ENCODE measurements around the gene PDE2A.
A peak's percentile ranks its signal among the peaks of the same experiment; 100 is the strongest.

PDE2A gene

DNA sequence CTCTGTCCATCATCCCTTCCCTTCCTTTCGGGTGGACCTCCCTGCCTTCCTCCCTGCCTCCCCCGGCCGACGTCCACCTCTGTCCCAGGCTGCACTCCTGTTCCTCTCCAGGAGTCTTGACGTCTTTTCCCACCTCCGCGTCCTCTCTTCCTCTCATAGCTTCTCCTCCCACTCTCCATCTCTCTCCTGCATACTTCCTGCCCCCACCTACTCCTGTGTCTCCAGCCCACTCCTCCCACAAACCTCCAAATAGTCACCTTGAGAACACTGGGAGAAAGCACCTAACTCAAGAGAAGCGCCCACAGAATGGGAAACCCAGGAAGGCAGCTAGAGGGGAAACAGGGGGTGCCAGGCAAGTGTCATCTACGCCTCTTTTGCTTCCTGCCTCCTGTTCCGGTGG, 60.8 kb downstream of the PDE2A start:
- no peak for DNase-seq (ENCODE audit: low spot score)

DNA sequence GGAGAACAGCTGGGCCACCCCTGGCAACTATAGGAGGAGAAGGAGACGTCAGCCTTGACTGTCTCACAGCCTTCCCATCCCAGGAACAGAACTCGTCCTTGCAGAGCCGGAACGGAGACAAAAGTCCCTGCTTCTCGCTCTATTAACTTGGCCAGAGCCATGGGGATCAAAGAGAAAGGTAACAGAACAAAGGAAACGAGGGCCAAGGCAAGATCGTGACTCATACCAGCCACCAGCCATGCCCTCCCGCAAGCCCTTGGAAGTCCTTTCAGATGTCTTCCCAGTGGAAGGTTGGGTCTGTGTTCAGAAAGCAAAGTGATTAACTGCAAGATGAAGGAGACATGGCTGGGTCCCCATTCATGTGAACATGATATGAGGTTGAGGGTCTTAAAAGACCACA, 64.7 kb downstream of the PDE2A start:
- DNase-seq (ENCODE audit: low spot score), result no peak

DNA sequence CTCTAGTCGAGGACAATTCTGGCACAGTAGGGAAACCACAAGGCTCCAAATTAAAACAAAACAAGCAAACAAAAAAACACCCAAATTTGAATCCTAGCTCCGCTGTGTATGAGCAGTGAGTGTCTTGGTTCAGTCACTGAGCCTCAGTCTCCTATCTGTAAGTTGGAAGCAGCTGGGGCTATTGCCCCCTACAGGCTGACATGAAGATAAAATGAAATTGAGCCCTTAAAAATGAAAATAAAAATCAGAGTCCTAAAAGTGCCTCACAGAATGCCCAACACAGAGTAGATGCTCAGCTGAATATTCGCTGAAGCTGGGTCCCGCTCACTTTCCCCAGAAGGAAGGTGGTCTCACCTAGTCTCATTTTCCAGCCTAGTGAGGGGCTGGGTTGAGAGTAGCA, 65.2 kb downstream of the PDE2A start:
- no peak for DNase-seq (ENCODE audit: low spot score)

DNA sequence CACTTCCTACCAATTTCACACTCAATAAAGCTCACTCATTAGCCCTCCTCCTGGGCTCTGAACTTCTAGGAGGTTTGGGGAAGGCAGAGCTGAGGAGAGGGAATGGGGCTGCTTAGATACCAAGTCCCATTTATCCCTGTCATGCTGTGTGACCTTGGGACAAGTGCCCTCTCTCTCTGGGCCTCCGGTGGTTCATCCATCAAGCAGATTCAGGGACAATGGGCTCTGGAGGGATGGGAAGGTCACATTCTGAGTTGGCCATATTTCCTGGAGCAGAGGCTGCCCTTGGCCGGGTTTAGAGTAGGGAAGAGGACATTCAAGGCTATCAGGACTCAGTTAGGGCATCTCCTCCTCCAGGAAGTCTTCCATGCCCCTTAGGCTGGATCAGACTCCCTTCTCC, 66.7 kb downstream of the PDE2A start:
- no peak for DNase-seq (ENCODE audit: low spot score)

DNA sequence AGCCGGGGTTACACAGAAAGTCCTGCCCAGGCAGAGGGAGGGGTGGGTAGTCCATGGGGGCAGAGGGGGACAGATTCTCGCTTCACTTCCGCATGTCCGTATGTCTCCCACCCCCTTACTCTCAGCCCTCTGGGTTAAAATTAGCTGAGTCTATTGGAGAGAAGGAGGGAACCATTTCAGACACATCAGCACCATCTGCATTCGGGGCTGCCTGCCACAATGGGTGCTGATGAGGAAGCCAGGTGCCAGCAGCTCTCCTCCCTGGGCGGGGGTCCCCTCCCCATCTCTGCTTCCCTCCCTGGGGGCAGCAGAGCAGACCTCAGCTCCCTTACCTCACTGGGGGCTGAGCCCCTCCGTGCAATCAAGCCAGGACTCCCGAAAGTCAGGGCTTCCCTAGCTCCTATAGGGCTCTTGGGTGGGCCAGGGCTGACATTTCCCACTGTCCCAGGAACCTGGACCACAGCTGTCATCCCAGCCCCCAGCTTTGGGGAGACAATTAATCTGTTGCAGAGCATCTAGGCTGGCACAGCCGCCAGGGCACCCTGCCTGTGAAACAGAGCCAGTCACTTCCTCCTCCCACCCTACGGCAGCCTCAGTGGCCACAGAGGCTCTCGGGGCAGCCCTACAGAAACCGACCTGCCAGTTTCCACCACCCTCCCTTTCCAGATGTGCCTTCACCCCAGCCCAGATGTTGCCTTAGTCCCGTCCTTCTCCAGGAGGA, 67.3 kb downstream of the PDE2A start:
- no peak for DNase-seq (ENCODE audit: low spot score)

DNA sequence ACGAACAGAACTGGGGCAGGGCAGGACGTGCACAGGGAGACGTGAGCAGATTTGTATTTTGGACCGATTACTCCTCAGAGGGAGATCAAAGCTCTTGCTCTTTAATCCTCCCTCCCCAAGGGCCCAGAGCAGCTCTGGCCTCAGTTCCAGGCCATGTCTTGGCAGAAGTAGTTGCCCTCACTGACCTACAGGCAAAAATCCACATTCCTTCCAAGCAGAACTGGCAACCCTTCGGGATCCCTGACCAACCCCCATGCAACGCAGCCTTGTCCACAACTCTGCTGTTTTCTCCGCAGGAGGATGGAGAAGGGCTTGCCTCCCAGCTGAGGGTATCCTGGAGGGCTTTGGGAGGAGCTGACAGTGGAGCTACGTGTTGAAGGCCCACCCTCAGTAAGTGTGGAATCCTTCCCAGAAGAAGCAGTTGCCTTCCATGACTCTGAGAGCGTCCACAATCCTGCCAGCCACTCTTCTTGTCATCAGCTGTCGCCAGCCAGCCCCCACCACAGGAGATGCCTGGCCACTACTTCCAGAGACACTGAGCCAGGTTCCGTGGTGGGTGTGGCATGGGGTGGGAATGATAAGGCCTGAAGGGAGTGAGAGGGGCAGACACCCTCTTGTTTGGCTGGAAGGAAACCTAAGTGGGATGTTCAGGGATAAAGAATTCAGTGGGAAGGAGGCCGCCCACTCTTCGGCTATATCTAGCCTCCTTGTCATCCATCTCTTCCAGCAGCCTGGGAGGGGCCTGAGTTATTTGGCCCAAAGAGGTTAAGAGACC, 68.1 kb downstream of the PDE2A start:
- DNase-seq (ENCODE audit: low spot score), result no peak

DNA sequence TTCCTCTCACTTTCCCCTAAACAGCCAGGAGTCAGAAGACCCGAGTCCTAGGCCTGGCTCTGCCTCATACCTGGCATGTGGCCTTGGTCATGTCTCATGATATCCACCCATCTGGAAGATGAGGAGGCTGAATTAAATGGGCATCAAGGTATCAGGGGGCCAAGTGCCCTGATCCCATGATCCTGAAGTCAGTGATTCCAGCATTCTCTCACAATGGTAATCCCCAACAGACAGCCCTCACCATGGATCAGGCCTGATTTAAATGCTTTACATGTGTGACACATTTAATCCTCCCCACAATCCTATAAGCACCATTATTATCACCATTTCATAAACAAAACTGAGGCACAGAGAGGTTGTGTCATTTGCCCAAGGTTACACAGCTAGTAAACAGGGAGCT, 70.0 kb downstream of the PDE2A start:
- DNase-seq (ENCODE audit: low spot score), result peak; percentile 71

DNA sequence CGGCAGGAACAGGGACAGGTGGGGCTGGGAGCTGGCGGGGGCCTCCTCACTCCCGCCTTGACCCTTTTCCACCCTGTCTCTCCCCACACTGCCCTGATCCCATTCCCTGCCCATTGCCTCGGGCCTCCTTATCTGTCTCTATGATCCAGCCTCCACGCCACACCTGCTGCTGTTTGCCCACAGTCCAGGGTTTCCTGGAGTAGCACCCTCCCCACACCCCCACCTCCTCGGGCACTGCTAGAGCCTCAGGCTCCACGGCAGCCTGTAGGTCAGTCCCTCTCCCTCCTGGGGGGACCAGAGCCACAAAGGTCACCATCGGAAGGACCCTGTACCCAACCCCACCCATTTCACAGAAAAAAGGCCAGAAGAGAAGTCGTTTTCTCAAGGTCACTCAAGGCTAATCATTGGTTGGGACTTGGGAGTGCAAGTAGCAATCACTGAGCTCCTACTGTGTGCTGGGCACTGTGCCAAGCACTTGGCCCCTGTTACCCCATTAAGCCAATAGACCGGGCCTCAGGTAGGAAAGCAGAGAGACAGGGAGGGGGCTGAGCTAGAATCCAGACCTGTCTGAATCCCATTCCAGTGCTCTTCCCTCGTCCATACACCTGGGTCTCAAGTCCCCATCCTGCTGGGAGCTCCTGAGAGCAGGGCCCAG, 71.8 kb downstream of the PDE2A start:
- DNase-seq (ENCODE audit: low spot score), result no peak

DNA sequence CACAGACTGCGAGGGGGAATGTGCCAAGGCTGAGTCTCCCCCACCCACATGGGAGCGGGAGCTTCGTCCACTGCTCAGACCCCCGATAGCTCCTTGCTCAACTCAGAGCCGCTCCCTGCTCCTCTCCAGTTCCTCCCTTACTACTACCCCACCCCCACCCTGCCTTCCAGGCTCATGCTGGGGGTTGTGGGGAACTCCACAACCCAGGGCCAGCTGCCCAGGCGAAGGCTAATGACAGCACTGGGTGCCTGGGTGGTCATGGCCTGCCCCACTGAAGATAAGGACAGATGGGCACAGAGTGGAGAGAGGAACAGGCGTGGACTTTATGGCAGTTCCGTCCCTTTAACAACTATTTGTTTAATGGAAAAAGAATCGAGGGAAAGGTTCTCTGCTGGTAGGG, 73.7 kb downstream of the PDE2A start:
- DNase-seq (ENCODE audit: low spot score), result no peak

DNA sequence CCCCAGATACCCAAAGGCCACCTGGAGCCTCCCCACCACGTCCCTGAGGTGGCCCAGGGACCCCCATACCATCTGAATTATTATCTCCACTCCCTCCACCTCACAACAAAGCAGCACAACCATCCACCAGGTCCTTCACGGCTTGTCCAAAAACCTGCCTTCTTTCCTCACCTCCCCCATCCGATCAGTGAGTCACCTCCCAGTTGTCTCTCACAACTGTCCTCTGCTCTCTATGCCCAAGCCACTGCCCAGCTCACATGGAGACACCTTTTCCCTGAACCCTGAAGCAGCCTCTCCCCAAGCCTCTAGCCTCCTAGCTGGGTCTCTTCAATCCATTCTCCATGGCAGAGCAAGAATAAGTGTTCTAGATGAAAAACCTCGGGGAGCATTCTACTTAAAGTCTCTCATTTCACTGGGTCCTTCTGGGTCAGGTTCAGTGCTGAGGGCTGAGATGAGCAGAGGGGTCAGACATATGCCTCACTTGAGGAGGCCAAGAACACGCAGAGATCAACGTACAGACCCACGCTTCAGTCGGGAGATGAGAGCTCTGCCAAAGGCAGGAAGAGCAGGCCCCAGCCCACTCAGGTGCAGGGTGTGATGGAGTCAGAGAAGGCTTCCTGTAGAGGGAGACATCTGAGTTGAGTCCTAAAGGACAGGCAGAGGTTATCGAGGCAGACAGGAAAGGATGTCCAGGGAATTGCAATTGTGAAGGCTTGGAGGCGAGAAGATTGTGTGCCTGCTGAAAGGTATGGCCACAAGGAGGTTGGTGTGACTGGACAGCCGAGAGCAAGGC, 74.7 kb downstream of the PDE2A start:
- no peak for DNase-seq (ENCODE audit: low spot score)

DNA sequence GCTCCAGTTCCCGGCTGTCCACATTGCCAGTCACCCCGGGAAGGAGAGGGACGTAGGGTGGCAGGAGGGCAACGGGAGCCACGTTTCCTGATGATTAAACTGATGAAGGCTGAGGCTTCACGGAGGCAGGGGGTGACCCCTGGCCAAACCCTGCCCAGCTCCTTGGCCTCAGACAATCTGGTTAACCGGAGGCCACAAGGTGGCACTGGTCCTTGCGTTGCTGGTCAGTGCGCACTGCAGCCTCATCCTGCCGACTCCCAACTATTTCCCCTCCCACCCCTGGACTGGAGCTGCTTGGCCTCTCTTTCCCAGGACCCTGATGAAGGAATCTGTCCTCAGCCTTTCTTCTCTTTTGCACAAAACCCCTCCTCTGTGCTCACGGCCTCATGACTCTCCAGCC, 75.3 kb downstream of the PDE2A start:
- no peak for DNase-seq (ENCODE audit: low spot score)

DNA sequence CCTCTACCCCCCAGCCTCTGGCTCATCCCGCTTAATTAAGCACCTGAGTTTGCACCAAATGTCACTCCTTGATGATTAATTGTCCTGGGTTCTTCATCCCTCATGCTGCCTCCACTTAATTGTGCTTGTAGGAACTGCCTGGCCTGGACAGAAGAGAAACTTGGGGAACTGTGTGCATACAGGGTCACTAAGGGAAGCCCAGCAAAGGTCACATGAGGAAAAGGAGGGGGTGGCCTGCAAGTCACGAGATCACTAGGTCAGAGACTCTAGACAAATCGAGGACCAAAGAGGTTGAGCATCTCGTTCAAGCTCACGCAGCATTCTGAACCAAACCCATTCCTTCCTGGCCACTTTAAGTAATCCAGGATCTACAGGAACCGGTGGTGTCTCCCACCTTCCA, 75.8 kb downstream of the PDE2A start:
- DNase-seq (ENCODE audit: low spot score), result no peak

DNA sequence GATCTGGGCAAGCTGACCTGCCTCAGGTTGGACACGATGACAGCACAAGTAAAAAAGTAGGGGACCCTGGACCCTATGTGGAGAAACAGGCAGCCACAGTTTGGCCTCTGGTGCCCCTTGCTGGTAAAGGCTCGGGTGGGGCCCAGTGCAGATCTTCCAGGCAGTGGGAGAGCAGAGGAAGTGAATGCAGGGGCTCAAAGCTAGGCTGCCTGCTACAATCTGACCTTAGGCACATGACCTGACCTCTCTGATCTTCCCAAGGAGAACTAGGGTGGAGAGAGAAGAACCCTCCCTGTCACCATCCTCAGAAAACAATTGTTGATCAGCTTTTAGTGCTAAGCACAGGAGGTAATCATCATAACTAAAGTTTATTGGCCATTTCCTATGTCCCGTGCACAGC, 76.5 kb downstream of the PDE2A start:
- DNase-seq (ENCODE audit: low spot score), result no peak

DNA sequence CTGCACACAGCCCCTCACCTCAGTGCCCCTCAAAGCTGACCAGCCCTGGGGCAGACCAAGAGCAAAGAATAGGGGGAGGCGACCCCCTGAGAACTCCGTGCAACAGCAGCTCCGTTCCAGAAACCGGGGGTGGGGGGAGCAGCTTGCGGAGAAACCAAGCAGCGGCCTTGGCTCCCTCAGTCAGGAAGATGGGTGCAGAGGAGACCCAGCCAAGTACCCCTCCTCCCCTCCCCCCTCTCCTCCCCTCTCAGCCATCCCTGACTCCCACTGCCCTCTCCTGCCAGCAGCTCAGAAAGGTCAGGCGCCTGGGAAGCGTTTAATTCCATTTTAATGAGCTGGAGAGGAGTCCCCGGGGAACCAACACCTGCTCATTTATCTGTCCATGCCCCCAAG, 78.9 kb downstream of the PDE2A start:
- DNase-seq (ENCODE audit: low spot score), result no peak

DNA sequence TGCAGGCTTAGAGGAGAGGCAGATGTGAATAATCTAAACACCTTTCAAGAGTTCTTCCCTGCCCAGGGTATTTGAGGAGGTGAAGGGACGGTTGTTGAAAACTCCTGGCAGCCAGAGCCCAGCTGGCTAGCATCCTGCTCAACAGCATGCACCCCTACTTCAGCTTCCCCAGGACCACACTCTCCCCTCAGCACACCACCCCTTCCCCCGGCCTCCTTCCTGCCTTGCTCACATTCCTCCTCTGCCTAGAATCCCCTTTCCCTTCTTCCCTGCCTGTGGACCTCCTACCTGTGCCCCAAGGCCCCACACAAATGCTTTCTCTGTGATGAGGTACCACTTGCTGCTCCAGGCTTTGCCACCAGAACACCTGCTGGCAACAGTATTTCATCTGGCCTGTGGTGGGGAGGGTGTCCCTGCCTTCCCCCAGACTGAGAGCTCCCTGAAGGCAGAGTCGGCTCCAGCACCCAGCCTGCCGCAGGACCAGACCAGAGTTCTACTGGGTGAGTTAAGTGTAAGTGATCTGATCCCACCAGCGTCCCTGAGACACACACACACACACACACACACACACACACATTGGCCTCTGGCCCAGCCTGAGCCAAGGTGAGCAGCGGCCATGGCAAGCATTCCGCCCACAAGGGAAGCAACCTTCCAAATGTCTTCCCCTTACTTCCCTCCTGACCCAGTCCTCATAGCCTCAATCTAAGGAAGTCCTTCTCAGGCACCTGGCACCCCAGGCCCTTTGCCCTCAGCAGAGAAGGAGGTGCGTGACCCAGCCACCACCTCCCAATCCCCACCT, 79.5 kb downstream of the PDE2A start:
- no peak for DNase-seq (ENCODE audit: low spot score)

DNA sequence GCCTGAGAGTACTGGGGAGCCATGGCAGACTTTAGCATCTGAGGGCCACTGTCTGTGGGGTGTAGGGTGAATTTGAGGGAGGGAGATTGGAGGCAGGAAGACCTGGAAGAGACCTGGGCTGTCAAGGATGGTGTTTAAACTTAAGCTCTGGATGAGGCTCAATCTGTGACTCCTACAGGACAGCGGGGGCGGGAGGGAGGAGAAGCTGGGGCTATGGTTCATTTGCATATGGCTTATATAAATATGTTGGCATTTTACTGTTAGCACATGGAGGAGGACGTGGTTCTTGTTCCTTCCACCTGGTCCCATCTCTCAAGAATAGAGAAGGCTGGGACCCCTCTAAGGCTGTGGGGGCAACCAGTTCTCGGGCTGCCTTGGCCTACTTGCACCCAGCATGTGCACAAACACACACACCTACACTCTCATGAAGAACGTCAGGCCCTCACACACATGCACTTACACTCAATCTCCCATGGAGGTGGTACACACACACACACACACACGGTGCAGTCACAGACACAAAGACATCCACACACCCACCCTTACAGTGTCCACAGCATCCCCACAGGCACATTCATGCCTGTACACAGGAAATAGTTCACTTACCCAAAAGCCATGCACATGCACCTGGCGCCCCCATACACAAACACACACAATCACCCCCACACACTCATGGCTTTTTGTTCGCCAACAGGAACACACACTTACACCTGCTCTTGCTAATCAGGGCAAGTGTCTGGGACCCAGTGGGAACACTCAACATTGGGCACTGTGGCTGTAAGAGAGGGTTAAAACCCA, 81.3 kb downstream of the PDE2A start:
- DNase-seq (ENCODE audit: low spot score), result no peak

DNA sequence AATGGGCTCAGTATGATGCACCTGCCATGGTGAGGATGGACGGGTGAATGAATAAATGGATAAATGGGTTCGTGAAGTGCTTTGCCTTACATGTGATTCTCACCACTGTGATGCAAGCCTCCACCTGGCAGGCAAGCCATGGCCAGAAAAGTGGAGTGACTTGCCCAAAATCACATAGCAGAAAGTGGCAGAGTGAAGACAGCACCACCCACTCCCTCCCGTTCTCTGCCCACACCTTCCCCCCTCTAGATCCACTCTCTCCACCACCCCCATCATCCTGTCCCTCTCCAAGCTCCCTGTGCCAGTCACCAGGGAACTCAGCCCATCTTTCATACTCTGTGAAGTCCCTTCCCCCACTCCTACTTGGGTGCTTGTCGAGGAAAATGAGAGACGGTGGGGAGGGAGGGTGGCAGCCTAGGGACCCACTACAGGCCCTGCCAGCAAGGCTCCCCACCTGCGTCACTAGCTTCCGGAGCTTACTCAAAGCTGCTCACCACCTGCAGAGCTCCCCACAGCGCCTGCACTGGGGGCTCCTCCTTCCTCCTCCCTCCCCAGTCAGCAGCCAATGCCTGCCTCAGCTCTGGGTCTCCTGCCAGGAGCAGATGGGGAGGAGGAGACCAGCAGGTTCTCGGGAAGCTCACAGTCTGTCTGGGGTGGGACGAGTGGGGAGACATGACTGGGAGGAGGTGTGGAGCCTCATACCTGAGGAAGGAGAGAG, 82.3 kb downstream of the PDE2A start:
- no peak for DNase-seq (ENCODE audit: low spot score)

DNA sequence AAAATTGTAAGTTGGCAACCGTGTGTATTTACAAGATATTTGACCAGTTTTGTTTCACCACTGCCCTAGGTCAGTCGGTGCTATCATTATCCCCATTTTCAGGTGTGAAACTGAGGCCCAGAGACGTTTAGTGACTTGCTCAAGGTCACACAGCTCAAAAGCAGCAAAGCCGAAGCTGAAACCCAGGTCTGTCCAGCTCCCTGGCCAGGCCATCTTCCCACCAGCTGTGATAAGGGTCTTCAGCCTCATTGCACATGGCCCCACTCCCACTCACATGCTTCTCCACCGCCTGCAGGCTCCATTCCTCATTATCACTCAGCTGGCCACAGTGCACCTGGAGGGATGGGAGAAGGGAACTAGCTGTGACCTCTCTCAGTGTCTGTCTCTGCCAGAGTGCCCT, 83.2 kb downstream of the PDE2A start:
- no peak for DNase-seq (ENCODE audit: low spot score)

DNA sequence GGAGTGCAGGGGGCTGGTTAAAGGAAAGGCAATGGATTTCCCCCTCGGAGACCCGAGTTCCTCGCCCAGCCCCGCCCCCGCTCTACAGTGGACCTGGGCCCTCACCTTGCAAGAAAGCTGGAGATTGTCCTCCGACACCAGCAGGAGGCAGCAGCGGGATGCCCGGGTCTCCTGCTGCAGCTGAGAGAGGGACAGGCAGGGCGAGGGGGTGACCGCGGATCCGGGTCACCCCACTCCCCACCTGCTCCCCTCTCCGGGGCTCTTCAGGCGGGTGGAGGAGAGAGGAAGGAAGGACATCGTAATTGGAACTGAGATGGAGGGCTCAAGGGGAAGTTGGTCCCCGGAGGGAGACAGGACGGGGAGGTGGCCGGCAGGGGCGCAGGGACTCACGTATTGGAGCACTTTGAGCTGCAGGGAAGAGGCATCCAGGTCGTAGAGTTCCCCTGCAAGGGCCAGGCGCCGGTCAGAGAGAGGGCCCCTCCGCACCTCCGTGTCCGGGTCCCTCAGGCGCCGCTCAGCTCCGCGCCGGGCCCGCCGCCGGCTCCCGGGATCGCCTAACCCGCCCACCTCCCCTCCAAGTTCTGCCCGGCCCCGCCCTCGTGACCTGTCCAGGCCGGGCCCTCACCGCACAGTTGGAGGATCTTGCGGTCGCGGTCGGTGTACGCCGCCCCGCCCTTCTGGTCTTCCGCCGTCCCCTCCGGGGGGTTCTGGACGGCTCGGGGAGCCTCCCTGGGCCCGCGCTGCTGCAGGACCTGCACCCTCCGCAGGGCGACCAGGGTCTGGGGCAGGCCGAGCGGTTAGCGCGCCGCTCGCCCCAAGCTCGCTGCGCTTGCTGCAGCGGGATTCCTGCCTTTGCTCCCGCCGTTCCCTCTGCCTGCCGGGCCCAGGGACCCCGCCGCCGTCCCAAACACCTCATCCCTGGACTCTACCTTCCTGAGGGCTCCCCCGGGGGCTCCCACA, 84.1 kb downstream of the PDE2A start:
- peak; percentile 58 for DNase-seq (ENCODE audit: low spot score)
